ENCODE data around the gene FAM222B. TPM values are rescaled to one million over a fixed set of nuclear protein-coding genes. Genes with fewer than 3 reads are reported as not detected.
A peak's percentile ranks its signal among the peaks of the same experiment; 100 is the strongest.
"Not testable (repeated sequence)": the region's sequence is repeated elsewhere in the genome, so short reads cannot be mapped to it uniquely, and the experiment has no call there.

The FAM222B gene
- total RNA-seq, 1 donor: 6.9 TPM

DNA sequence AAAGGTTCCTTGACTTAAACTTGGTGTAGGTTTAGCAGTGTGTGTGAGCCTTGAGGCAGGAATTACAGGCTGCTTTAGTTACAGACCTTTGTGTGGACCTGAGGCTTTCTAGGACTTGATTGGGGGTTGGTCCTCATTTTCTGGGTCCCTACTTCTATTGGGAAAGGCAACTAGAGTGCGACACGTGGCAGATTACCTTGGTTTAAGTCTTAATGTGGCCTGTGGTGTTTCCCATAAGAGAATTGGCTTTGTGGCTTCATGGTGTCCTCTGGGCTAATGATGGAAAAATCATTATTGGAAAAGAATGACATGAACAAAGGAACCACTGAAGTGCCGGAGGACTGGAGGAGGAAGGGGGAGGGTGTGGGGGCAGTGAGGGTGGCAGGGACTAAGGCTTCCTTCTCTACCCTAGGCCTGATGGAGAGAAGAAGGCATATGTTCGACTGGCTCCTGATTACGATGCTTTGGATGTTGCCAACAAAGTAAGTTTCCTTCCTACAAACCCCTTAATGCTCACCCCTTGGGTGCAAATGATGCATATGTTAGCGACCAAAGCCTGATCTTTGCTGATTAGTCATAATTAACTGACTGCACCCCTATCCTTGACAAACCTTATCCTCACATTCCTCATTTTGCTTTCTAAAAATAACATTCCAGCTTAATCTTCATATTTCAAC, 119.3 kb downstream of the FAM222B start:
- DNase-seq (ENCODE audit: low read depth): no peak
- TF ChIP-seq, protein P1, sequence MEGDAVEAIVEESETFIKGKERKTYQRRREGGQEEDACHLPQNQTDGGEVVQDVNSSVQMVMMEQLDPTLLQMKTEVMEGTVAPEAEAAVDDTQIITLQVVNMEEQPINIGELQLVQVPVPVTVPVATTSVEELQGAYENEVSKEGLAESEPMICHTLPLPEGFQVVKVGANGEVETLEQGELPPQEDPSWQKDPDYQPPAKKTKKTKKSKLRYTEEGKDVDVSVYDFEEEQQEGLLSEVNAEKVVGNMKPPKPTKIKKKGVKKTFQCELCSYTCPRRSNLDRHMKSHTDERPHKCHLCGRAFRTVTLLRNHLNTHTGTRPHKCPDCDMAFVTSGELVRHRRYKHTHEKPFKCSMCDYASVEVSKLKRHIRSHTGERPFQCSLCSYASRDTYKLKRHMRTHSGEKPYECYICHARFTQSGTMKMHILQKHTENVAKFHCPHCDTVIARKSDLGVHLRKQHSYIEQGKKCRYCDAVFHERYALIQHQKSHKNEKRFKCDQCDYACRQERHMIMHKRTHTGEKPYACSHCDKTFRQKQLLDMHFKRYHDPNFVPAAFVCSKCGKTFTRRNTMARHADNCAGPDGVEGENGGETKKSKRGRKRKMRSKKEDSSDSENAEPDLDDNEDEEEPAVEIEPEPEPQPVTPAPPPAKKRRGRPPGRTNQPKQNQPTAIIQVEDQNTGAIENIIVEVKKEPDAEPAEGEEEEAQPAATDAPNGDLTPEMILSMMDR (IDR thresholded peaks at IDR 0.05; ENCODE audit: insufficient read depth, low read depth, low read length): no peak
- H3K4me3 ChIP-seq (ENCODE audit: low read depth, low read length): no peak overlapping the region

DNA sequence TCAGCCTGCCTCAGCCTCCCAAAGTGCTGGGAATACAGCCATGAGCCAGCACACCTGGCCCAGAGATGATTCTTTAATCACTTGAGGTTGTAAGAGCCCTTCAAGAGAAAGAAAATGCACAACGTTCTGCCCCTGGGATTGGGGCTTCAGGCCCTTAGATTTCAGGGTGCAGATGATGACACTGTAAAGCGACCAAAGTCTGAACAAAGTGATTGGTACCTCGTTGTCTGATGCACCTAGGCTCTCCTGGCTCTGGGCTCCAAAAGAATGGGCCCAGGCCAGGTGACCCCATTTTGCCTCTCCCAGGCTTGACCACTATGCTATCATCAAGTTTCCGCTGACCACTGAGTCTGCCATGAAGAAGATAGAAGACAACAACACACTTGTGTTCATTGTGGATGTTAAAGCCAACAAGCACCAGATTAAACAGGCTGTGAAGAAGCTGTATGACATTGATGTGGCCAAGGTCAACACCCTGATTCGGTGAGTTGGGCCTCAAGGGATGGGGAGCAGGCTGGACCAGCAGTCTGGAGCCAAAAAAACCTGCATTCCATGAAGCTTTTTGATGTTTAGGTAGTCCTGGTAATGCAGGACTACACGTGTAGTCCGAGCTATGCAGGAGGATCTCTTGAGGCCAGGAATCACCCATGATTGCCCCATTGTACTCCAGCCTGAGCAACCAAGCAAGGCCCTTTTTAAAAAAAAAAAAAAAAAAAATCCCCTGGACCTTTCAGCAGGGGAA, 120.0 kb downstream of the FAM222B start:
- TF ChIP-seq, protein P1 (IDR thresholded peaks at IDR 0.05; ENCODE audit: insufficient read depth, low read depth, low read length): no peak
- DNase-seq (ENCODE audit: low read depth): no peak
- no peak overlapping the region for H3K4me3 ChIP-seq (ENCODE audit: low read depth, low read length)

DNA sequence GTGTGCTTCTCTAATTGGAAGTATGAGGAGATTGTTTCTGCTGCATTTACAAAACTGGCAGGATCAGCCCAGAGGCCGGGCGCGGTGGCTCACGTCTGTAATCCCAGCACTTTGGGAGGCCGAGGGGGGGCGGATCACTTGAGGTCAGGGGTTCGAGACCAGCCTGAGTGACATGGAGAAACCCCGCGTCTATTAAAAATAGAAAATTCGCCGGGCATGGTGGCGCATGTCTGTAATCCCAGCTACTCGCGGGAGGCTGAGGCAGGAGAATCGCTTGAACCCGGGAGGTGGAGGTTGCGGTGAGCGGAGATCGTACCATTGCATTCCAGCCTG, 121.6 kb downstream of the FAM222B start:
- not testable (repeated sequence) for DNase-seq (ENCODE audit: low read depth)

DNA sequence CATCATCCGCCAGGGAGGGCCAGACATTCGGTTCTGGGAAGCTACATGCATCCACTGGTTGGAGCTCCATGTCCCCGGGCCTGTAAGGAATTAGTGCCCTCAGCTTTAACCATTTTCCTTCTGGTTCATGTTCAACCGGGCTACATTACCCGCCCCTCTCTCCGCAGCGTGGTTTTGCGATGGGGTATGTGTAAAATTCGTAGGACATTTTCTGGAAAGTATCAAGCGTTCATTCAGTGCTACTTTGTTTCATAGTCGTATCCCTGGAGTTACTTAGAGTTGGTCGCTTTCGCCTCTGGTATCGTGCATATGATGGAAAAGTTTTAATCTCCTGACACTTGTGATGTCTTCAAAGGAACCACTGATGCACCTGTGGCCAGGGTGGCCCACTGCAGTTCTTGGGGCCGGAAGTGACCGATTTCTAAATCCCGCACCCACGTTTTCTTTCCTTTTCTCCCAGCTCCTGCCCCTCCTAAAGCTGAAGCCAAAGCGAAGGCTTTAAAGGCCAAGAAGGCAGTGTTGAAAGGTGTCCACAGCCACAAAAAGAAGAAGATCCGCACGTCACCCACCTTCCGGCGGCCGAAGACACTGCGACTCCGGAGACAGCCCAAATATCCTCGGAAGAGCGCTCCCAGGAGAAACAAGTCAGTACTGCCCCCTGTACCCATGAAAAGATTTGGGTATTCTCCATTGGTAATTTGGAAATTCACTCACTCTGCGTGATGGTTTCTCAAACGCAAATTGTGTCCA, 122.2 kb downstream of the FAM222B start:
- TF ChIP-seq, protein P1 (IDR thresholded peaks at IDR 0.05; ENCODE audit: insufficient read depth, low read depth, low read length): peak; percentile 17
- H3K4me3 ChIP-seq (ENCODE audit: low read depth, low read length): peak overlapping the region; percentile 97
- DNase-seq (ENCODE audit: low read depth): no peak

More for the DNA sequence above, 121.6 kb downstream of the FAM222B start:
- peak overlapping the region; percentile 97 for H3K4me3 ChIP-seq (ENCODE audit: low read depth, low read length)

DNA sequence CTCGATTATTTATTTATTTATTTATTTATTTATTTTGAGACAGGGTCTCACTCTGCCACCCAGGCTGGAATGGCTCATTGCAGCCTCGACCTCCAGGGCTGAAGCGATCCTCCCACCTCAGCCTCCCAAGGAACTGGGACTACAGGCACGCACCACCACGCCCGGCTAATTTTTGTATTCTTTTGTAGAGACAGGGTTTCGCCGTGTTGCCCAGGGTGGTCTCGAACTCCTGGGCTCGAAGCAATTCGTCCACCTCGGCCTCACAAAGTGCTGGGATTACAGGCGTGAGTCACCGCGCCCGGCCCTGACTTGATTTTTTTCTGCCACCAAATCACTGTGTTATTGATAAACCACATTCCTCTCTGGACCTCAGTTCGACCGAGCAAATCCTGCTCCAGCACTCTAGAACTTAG, 123.6 kb downstream of the FAM222B start:
- DNase-seq (ENCODE audit: low read depth): no peak
- TF ChIP-seq, protein P1 (IDR thresholded peaks at IDR 0.05; ENCODE audit: insufficient read depth, low read depth, low read length): no peak
- peak overlapping the region; percentile 97 for H3K4me3 ChIP-seq (ENCODE audit: low read depth, low read length)

DNA sequence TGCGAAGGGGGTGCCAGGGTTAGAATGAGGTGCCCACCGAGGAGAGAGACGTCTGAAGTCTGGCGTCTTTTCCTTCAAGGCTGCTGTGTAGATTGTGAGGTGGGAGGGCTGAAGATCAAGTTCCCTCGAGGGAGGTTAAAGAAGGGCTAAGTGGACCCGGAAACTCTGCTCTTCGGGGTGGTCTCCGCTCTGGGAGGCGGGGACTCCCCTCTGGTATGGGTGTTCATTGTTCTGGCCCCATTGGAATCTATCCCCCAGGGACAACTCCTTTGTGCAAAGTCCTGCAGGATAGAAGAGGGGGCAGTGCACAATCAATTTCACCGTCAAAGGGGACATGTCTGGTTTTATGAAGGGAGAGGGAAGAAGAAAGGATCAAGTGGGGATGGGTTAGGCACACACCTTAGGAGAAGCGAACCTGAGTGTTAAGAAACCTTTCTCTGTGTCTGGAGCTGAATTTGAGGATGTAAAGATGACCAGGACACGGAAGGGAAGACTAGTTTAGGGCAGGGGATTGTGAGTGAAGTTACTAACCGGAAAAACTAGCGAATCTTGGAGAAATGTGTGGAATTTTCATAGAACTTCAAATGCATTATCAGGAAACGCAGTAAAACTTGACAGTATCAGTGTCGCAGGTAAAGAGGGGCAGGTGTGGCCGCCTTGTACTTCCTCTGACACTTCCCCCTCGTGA, 124.1 kb downstream of the FAM222B start:
- TF ChIP-seq, protein P1 (IDR thresholded peaks at IDR 0.05; ENCODE audit: insufficient read depth, low read depth, low read length): no peak
- no peak for DNase-seq (ENCODE audit: low read depth)

More for the DNA sequence above, 124.1 kb downstream of the FAM222B start:
- H3K4me3 ChIP-seq (ENCODE audit: low read depth, low read length): peak overlapping the region; percentile 97

All from fibroblast of villous mesenchyme (primary cell).